WERI-Rb-1 (cell line): Measurements from ENCODE around the gene KCNMA1.

Source experiments
- DNase-seq: peaks from one replicate; pipeline ENCODE4 v3.0.0-alpha.2; 2020
- H3K27ac ChIP-seq: fragments of 250-450 bp; sonication (Bioruptor Pico); 2 replicates; pipeline ENCODE4 v1.5.1; 2020; ENCODE audit warnings: mild to moderate bottlenecking, moderate library complexity
- H3K27me3 ChIP-seq: fragments of 250-450 bp; sonication (Bioruptor Pico); 2 replicates; pipeline ENCODE4 v1.5.1; 2021; ENCODE audit warnings: mild to moderate bottlenecking, low read depth, moderate library complexity; ENCODE audit not compliant: insufficient read depth, severe bottlenecking
- H3K36me3 ChIP-seq: fragments of 250-450 bp; sonication (Bioruptor Pico); 2 replicates; pipeline ENCODE4 v1.5.1; 2020; ENCODE audit warnings: mild to moderate bottlenecking, moderate library complexity
- H3K4me3 ChIP-seq: 2 replicates; pipeline ENCODE4 v1.5.1; 2011; ENCODE audit warnings: low read depth, mild to moderate bottlenecking, control low read depth, low read length
- H3K9me3 ChIP-seq: fragments of 250-450 bp; sonication (Bioruptor Pico); 2 replicates; pipeline ENCODE4 v1.5.1; 2021; ENCODE audit warnings: mild to moderate bottlenecking, moderate library complexity; ENCODE audit not compliant: severe bottlenecking
- CTCF ChIP-seq: IDR thresholded peaks from 2 replicates; pipeline ENCODE4 v1.5.1; 2011; ENCODE audit warnings: low read depth, mild to moderate bottlenecking, control low read depth, inconsistent platforms, low read length

Gene KCNMA1

GRCh38 chr10:77237120-77237519 lies 400.5 kb downstream of the KCNMA1 start:
- Histone ChIP-seq H3K27ac (no peak overlapping the region), H3K36me3 (no peaks in the 10 kb centered on the region), H3K9me3 (peaks cover 4% of the 10 kb centered on the region), H3K27me3 (no peaks in the 10 kb centered on the region), H3K4me3 (no peak overlapping the region)
- DNase-seq: no peak
- TF ChIP-seq CTCF: no peak

- Histone ChIP-seq H3K27ac (no peak overlapping the region), H3K27me3 (no peaks in the 10 kb centered on the region), H3K4me3 (no peak overlapping the region), H3K36me3 (no peaks in the 10 kb centered on the region), H3K9me3 (peaks cover 4% of the 10 kb centered on the region)
- TF ChIP-seq CTCF: no peak
- DNase-seq: no peak
These were observed 400.9 kb downstream of the KCNMA1 start for GRCh38 chr10:77236700-77237099.

DNA sequence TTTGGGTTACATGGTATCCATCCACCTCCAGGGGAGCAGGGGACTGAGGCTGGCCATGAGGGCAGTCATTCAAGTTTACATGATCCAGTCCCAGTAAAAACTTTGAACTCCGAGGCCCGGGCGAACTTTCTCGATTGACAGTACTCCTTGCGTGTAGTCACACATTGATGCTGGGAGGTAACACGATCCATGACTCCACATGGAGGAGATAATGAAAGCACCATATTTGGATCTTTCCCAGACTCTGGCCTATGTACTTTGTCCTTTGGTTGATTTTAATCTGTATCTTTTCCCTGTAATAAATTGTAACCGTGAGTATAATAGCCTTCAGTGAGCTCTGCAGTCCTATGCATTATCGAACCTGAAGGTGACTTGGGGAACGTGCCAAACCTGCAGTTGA lies 401.6 kb downstream of the KCNMA1 start:
- no peak for TF ChIP-seq CTCF
- H3K4me3 ChIP-seq: no peak overlapping the region

DNA sequence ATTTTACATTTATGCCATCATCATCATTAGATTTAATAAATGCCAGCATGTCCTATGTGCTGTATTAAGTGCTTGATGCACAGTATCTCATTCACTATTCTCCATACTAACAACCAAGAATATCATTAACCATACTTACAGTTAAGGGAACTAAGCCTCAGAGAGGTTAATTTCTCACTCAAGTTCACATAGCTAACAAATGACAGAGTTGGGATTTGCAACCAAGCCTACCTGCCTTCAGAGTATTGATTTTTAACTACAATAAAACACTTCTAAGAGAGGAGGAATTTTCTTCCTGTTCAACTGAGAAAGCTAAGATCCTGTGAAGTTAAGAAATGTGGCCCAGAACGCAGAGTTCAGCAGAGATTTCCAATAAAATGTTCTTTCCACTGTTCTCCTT lies 403.0 kb downstream of the KCNMA1 start:
- Histone ChIP-seq H3K4me3 (no peak overlapping the region), H3K27me3 (no peaks in the 10 kb centered on the region), H3K36me3 (no peaks in the 10 kb centered on the region), H3K27ac (no peak overlapping the region), H3K9me3 (peaks cover 4% of the 10 kb centered on the region)
- DNase-seq: no peak
- TF ChIP-seq CTCF: no peak

More for the DNA sequence above, 401.6 kb downstream of the KCNMA1 start:
- no peak for DNase-seq
- Histone ChIP-seq H3K36me3 (no peaks in the 10 kb centered on the region), H3K27me3 (no peaks in the 10 kb centered on the region), H3K27ac (no peak overlapping the region), H3K9me3 (peaks cover 4% of the 10 kb centered on the region)

GRCh38 chr10:77233466-77233865 lies 404.1 kb downstream of the KCNMA1 start:
- no peak for DNase-seq
- TF ChIP-seq CTCF: no peak
- no peak overlapping the region for H3K4me3 ChIP-seq
- no peaks in the 10 kb centered on the region for H3K27me3 ChIP-seq
- H3K27ac ChIP-seq: no peak overlapping the region
- peaks cover 4% of the 10 kb centered on the region for H3K9me3 ChIP-seq
- H3K36me3 ChIP-seq: no peaks in the 10 kb centered on the region

- DNase-seq: no peak
These were observed 405.6 kb downstream of the KCNMA1 start for GRCh38 chr10:77231884-77232610.

More at GRCh38 chr10:77231884-77232610, 405.6 kb downstream of the KCNMA1 start:
- H3K36me3 ChIP-seq: no peaks in the 10 kb centered on the region
- no peak overlapping the region for H3K27ac ChIP-seq
- no peaks in the 10 kb centered on the region for H3K27me3 ChIP-seq
- no peak for TF ChIP-seq CTCF
- H3K9me3 ChIP-seq: peaks cover 4% of the 10 kb centered on the region
- no peak overlapping the region for H3K4me3 ChIP-seq
